IPS-NIHi11 (cell line): ENCODE data around the gene CHD3.
A peak's percentile ranks its signal among the peaks of the same experiment; 100 is the strongest.
"Not testable (repeated sequence)": the region's sequence is repeated elsewhere in the genome, so short reads cannot be mapped to it uniquely, and the experiment has no call there.

Source experiments
- DNase-seq: peaks from one replicate; pipeline ENCODE4 v3.0.0; 2012; ENCODE audit warnings: mixed read lengths, low spot score

Gene CHD3

GRCh38 chr17:7931709-7932482 lies 43.3 kb downstream of the CHD3 start, which contains the start of the genes CNTROB and TRAPPC1:
CNTROB (plus strand) TSS chr17:7932206; CDS start chr17:7933080, 874 bp downstream.
TRAPPC1 (minus strand) TSS chr17:7931946; CDS start chr17:7931829, 117 bp downstream.
- DNase-seq: peak; percentile 99

GRCh38 chr17:7932483-7932891 lies 43.9 kb downstream of the CHD3 start:
- peak; percentile 57 for DNase-seq

- DNase-seq: peak; percentile 70
These were observed 44.4 kb downstream of the CHD3 start for GRCh38 chr17:7932949-7933348.

GRCh38 chr17:7935859-7936258 lies 47.3 kb downstream of the CHD3 start:
- no peak for DNase-seq

- DNase-seq: no peak
These were observed 51.4 kb downstream of the CHD3 start for GRCh38 chr17:7940034-7940433.

GRCh38 chr17:7940743-7941142 lies 52.2 kb downstream of the CHD3 start:
- DNase-seq: no peak

- DNase-seq: no peak
These were observed 54.7 kb downstream of the CHD3 start for GRCh38 chr17:7943291-7943690.

GRCh38 chr17:7944326-7944725 lies 55.7 kb downstream of the CHD3 start:
- no peak for DNase-seq

- DNase-seq: no peak
These were observed 57.1 kb downstream of the CHD3 start for GRCh38 chr17:7945651-7946050.

GRCh38 chr17:7946441-7946840 lies 57.9 kb downstream of the CHD3 start:
- no peak for DNase-seq

GRCh38 chr17:7947651-7948050 lies 59.1 kb downstream of the CHD3 start:
- DNase-seq: no peak

- DNase-seq: no peak
These were observed 62.0 kb downstream of the CHD3 start for GRCh38 chr17:7950578-7950977.

GRCh38 chr17:7951143-7951792 lies 62.7 kb downstream of the CHD3 start:
- no peak for DNase-seq

- not testable (repeated sequence) for DNase-seq
These were observed 64.7 kb downstream of the CHD3 start for GRCh38 chr17:7953266-7953665.

GRCh38 chr17:7955414-7956227 lies 67.0 kb downstream of the CHD3 start:
- no peak for DNase-seq

- DNase-seq: no peak
These were observed 67.8 kb downstream of the CHD3 start for GRCh38 chr17:7956228-7956965.

GRCh38 chr17:7959503-7960253 lies 71.1 kb downstream of the CHD3 start:
- DNase-seq: no peak

GRCh38 chr17:7961421-7961820 lies 72.8 kb downstream of the CHD3 start:
- no peak for DNase-seq
